GM19372 (cell line): Measurements from ENCODE around the gene RSRC1.

ENCODE experiments used
- ATAC-seq: cut with Tn5 transposase; IDR thresholded peaks from one replicate; pipeline ENCODE4 v1.9.1; 2021; ENCODE audit warnings: mild to moderate bottlenecking, low read depth, moderate library complexity; ENCODE audit not compliant: unreplicated experiment

RSRC1 gene

DNA sequence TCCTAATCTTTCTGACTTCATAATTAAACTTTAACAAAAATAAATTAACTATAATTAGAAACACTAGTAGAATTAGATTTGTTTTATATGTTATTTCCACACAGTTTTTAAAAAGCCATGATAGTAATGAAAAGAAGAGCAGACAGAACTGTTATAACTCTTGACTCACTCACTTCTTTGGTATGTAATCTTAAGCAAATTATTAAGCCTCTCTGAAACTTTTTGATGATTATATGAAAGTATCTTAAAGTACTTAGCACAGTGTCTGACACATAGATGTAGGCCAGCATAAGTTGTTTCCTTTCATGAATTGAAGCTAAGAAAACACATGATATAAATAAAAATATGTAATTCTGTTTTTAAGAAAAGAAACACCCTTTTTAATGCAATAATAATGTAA, 337.5 kb downstream of the RSRC1 start:
- ATAC-seq: no peak

DNA sequence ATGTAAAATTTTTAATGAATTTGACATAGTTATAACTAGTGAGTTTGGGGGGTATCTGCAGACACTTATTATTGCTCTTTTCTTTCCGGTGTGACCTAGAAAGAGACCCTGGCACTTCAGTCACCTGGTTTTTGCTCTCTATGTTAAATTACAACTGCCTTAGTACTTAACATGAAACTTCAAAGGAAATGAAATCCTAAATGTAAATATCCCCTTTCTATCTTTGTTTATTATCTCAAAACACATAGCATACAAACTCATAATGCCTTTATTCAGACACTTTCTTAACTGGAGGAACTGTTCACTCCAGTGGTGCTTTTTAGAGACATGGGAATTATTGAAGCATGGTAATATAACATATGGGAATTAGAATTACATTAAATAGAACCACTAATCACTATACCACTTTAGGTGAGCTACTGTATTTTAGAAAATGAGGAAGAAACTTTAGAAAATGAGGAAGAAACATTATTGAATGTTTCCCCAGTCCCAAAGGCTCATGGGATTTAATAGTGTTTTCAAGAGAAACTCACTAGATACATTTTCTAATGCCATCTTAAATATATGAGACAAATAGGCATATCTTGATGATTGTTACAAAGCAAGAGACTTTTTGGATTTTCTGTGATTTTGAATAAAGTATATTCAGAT, 341.6 kb downstream of the RSRC1 start:
- no peak for ATAC-seq

DNA sequence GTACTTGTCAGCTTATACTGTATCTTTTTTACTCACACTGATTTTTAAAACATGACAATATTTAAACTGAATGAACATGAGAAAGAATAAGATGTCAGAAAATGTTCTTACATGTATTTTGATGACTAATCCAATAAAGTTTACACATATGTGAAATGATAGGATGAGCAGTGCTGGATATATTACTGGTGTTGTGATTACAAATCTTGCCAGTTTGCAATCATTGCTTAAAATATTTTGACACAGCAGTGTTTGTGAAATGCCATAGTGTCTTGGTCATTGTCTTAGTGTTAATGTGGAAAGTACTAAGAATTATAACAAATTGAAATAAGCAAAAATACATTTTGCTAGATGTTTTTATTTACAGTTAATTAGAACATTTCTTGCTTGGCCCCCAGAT, 342.4 kb downstream of the RSRC1 start:
- no peak for ATAC-seq

DNA sequence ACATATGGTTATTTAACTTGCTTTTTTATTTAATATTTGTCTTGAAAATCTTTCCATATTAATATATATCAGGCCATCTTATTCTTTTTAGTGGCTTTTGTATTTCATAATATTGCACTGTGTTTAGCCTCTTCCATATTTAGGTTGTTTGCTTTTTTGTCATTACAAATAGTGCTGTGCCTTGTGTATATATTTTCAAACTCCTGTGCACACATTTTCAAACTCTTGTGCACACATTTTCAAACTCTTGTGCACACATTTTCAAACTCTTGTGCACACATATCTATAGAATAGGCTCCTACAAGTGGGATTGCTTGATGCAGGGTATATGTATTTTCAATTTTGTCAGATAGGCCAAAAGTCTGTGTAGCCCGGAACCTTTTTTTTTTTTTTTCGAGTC, 343.1 kb downstream of the RSRC1 start:
- no peak for ATAC-seq

DNA sequence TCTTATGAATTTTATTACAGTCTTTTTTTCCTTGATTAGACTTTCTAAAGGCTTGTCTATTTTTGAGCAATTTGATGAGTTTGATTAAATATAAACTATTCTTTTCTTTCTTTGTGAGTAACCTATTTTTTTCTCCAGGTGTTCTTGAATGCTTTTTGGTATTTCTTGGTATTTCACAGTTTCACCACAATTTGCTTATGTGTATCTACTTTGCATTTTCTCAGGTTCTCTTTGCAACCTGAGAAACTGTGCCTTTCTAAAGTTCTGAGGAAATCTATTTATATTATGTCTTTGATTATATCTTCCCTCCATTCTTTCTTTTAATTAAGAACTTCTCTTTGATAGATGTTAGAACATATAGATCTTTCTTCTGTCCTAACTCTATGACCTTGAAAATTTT, 344.0 kb downstream of the RSRC1 start:
- ATAC-seq: no peak

GRCh38 chr3:158455406-158455805, 345.5 kb downstream of the RSRC1 start:
- ATAC-seq: no peak

DNA sequence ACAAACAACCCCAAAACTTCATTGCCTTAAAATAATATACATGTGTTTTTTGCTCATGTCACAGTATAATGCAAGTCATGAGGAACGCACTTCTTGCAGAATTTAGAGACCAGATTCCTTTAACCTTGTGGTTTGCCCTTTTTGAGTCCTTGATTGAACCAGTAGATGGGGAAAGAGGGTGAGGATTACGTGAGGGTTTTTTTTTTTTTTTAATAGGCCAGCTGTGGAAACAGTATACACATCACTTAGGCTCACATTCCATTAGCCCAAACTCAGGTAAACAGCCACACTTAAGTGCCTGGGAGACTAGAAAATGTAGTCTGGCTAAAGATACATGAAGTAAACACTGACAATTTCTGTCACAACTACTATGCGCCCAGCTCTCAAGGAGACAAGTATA, 346.2 kb downstream of the RSRC1 start:
- no peak for ATAC-seq

DNA sequence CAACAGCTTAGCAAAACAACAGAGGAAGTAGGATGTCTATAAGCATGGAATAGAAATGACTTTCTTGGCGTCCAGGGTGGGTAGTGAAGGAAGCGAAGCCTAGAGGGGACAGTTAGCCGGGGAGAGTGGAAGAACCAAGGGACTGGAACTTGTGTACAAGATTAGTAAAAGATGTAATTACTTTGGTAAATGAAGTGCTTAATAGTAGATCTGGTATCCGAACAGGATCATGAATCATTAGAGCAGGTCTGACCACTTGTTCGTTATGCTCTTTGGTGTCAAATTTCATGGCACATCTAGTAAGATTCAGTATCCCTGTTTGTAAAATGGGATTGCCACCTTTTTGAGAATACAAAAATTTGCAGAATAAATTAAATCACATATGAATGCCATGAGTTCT, 348.6 kb downstream of the RSRC1 start:
- ATAC-seq: no peak

GRCh38 chr3:158460926-158461325, 351.0 kb downstream of the RSRC1 start:
- no peak for ATAC-seq

- no peak for ATAC-seq
Observed at GRCh38 chr3:158463556-158463955, 353.7 kb downstream of the RSRC1 start.

DNA sequence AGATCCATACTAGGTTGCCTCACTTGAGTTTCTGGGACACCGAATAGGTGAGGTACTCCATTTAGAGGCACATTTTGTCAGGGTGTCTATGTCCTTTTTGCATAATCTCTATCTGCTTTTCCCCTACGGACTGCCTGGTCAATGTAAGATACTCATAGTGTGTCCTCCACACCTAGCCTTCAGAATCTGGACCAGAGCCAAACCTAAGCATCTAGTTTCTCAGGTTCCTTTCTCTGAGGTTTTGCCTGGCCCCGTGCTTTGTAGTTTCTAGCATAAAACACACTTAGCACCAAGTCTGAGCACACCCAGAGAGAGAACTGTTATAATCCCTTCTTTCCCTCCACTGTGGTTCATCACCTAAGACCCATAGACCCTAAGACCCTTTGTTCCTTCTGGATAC, 355.2 kb downstream of the RSRC1 start:
- no peak for ATAC-seq

DNA sequence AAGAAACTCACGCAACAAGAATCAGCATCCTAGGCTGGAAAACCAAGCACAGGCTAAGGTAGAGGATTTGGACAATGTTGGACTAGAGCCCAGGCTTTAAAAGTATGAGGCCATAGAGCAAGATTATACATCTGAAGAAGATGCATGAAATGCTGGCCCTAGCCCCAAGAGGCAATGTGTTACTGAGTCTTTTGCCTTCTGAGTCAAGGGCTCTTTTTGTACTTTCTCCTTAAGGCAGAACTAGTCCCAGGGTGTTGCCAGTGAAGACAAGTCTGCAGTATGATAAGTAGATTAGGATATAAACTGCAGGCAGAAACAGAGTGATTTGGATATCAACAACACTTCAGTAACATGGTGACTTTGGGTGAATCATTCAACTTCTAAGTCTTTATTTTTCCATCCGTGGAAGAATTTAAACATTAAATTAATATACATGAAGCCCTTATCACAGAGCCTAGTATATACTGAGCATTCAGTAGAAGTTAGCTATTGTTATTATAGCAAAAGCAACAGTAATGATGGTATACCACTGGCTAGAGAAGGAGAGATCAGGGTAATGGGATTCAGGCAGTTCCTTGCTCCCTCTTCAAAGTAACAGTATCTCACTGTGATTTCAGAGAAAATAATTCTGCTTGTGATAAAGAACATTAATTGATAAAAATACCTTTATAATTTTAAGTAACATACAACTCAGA, 361.2 kb downstream of the RSRC1 start:
- no peak for ATAC-seq

DNA sequence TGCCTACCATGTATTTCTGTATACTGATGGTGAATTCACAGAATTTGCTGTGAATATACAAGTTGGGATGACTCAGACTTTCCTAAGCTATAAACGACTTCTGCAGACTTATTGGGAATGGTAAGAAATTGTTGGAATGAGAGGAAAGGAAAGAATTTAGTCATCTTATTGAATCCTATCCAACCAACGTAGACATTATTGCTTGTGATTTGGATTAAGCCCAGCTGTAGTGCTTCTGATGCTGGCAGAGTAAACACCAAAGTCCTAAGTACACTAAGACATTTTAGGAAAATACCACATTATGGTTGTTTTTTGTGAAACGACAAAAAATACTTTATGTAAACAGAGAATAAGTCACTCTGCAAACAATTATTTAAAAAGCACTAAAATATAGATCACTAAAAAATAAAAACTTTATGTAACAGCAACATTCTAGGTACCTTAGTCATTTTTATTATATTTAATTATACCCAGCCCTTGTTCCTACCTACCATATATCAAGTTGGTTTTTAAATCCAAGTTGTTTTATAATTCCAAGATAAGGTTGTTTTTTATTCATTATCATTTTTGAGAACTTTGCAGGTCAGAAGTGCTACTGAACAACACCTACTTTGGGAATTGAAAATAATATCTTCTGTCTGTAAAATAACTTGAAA, 361.9 kb downstream of the RSRC1 start:
- ATAC-seq: no peak

GRCh38 chr3:158479051-158479450, 369.2 kb downstream of the RSRC1 start:
- ATAC-seq: no peak

DNA sequence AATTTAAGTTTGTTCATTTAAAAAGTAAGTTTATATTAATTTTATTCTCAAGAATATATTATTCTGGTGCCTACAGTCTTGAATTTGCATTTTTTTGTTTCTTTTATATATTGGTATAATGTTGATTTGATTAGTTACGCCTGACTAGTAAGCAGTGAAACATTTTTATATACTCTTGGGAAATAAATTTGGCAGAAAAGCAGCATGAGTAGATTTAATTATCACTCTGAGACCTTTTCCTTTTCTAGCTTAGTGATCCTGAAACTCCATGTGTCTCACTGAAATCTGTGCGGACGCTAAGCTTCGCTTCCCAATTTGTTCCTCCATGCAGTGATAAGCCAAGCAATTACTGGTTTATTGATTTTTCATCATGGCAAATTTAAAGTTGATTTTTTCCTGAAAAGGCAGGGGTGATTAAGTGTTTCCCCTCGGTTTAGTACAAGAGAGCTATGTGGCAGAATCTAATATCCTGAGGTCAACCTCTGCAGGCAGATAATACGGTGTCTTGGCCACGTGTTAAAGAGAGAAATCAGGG, 373.9 kb downstream of the RSRC1 start:
- ATAC-seq: no peak

- no peak for ATAC-seq
Observed at GRCh38 chr3:158486200-158486599, 376.3 kb downstream of the RSRC1 start.

DNA sequence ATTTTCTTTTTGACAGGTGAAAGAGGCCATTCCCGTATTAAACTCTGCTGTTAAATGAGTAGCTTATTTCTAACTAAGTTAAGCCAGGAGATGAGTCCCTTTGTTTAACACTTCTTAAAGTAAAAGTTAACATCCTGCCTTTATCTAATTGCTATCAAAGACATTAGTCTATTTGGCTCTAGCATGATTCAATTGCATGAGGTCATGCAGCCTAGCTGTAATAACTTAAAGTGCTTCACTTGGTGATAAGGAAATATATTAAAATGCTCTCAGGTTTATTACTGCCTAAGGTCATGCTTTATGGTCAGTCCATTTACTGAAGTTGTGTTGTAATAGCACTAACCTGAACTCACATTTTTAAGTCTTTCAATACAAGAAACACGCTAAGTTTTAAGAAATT, 378.8 kb downstream of the RSRC1 start:
- ATAC-seq: no peak

- ATAC-seq: no peak
Observed at GRCh38 chr3:158489181-158489580, 379.3 kb downstream of the RSRC1 start.

DNA sequence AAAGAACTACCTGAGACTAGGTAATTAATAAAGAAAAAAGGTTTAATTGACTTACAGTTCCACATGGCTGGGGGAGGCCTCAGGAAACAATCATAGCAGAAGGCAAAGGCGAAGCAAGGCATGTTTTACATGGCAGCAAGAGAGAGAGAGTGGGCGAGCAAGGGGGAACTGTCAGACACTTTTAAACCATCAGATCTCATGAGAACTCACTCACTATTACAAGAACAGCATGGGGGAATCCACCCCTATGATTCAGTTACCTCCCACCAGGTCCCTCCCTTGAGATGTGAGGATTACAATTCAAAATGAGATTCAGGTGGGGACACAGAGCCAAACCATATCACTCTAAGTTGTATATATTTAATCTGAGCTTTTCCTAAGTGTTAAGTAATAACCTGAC, 382.1 kb downstream of the RSRC1 start:
- ATAC-seq: no peak

GRCh38 chr3:158492685-158493084, 382.8 kb downstream of the RSRC1 start:
- ATAC-seq: no peak

GRCh38 chr3:158493931-158494330, 384.0 kb downstream of the RSRC1 start:
- no peak for ATAC-seq

- ATAC-seq: no peak
Observed at GRCh38 chr3:158494673-158495072, 384.8 kb downstream of the RSRC1 start.
